ENCODE data around the gene TXNL4A.

Gene TXNL4A

GRCh38 chr18:79991494-79991893, 3.1 kb upstream of the TXNL4A start:
- no peak for DNase-seq

- no peak for DNase-seq
Observed at GRCh38 chr18:79989195-79989497, 783 bp upstream of the TXNL4A start.

GRCh38 chr18:79988071-79988450, 302 bp downstream of the TXNL4A start:
- DNase-seq = peak; percentile 49

GRCh38 chr18:79987566-79987965, 797 bp downstream of the TXNL4A start:
- DNase-seq = no peak

GRCh38 chr18:79986726-79987125, 1.6 kb downstream of the TXNL4A start:
- no peak for DNase-seq

GRCh38 chr18:79985172-79985571, 3.2 kb downstream of the TXNL4A start:
- DNase-seq = no peak

- no peak for DNase-seq
Observed at GRCh38 chr18:79983793-79984192, 4.6 kb downstream of the TXNL4A start.

- DNase-seq = no peak
Observed at GRCh38 chr18:79983253-79983652, 5.1 kb downstream of the TXNL4A start.

GRCh38 chr18:79982736-79983135, 5.6 kb downstream of the TXNL4A start:
- DNase-seq = no peak

- DNase-seq = no peak
Observed at GRCh38 chr18:79980585-79980984, 7.8 kb downstream of the TXNL4A start.

GRCh38 chr18:79979843-79980242, 8.5 kb downstream of the TXNL4A start:
- DNase-seq = no peak

GRCh38 chr18:79975985-79976680, 12.2 kb downstream of the TXNL4A start:
- no peak for DNase-seq

- DNase-seq = no peak
Observed at GRCh38 chr18:79975043-79975442, 13.3 kb downstream of the TXNL4A start.

GRCh38 chr18:79974025-79974654, 14.2 kb downstream of the TXNL4A start:
- no peak for DNase-seq

GRCh38 chr18:79973517-79973916, 14.8 kb downstream of the TXNL4A start:
- no peak for DNase-seq

GRCh38 chr18:79972720-79973119, 15.6 kb downstream of the TXNL4A start:
- no peak for DNase-seq

- no peak for DNase-seq
Observed at GRCh38 chr18:79971986-79972385, 16.4 kb downstream of the TXNL4A start.

GRCh38 chr18:79971211-79971952, 17.0 kb downstream of the TXNL4A start:
- no peak for DNase-seq

- no peak for DNase-seq
Observed at GRCh38 chr18:79970419-79971133, 17.8 kb downstream of the TXNL4A start.

GRCh38 chr18:79965119-79965902, 23.1 kb downstream of the TXNL4A start:
- DNase-seq = peak; percentile 17

GRCh38 chr18:79964330-79965118, 23.8 kb downstream of the TXNL4A start, which contains the start of gene HSBP1L1:
Gene HSBP1L1 (plus strand): TSS chr18:79964643. CDS start chr18:79964736, 93 bp downstream.
- peak; percentile 18 for DNase-seq

Data from NCI-H2171 treated with DMSO at 0.1 percent for 48 hours (cell line).